Measurements from ENCODE around the gene RNASET2.
"Not testable (repeated sequence)": the region's sequence is repeated elsewhere in the genome, so short reads cannot be mapped to it uniquely, and the experiment has no call there.

RNASET2 gene

DNA sequence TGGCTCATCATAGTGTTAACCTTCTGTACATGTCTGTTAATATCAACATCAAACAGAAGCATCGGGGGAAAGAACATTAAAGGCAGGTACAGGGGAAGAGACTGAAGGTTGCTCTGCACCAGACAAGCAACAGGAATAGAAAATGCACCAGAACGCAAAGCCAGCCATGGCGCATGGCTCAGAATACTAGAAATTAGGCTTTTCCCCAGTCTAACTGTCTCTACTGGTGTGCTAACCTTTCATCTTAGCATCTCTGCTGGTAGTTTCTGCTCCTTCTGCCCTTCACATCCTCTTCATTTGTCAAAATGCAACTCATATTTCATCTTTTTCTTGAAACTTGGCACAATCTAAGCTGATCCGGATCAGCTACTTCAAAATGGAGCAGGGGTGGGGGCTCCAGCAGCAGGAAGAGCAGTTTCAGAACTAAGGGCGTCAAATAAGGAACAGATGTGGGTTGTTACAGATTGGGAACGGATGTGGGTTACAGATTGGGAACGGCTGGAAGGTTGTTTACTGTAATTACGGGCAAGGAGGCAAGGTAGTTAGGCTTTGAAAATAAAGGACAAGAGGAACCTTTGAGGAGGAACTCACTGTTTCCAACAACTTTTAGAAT is 13.1 kb upstream of the RNASET2 start:
- DNase-seq: peak; percentile 15

DNA sequence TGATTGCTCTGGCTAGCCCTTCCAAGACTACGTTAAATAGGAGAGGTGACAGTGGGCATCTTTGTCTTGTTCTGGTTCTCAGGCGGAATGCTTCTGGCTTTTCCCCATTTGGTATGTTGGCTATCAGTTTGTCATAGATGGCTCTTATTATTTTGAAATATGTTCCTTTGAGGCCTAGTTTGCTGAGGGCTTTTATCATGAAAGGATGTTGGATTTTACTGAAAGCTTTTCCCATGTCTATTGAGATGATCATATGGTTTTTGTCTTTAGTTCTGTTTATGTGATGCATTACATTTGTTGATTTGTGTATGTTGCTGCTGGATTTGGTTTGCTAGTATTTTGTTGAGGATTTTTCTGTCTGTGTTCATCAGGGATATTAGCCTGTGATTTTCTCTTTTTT is 9.9 kb upstream of the RNASET2 start:
- DNase-seq: no peak

DNA sequence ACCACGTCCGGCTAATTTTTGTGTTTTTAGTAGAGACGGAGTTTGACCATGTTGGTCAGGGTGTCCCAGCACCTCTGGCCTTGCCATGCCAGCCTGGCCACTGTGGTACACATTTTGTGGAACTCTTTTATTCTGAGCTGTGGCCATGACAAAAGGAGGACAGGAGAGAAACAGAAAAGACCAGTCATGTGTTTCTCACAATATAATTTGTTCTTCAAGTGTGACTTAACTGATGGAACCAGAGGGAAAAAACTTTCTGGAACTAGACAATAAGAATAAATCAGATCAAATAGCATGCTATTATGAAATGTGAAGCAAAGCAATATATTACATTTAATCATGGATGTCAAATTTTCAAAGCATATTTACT is 4.2 kb upstream of the RNASET2 start:
- no peak for DNase-seq

DNA sequence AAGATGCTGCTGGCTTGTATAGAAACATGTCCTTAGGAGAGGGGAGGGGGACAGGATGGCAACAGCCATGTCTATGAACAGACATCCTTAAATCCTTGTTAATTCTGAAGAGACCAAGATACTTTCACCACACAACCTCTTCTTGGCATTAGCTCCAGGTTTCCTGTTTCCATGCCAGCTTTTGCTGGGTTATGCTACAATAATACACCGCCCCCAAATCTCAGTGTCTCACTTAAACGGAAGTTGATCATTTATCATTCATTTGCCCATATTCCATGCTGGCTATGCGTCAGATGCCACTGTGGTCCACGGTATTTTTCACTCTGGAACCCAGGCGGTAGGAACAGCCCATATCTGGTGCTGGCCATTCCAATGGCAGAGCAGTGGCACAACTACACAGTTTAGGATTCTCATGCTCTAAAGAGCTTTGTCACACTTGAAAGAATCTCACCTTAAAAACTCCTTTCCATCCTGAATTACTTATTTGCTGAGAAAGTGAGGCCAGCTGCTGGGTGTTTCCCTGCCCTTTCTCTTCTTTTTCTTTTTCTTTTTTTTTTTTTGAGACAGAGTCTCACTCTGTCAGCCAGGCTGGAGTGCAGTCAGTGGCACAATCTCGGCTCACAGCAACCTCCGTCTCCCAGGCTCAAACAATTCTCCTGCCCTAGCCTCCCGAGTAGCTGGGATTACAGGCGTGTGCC is 3.7 kb upstream of the RNASET2 start:
- DNase-seq: no peak

DNA sequence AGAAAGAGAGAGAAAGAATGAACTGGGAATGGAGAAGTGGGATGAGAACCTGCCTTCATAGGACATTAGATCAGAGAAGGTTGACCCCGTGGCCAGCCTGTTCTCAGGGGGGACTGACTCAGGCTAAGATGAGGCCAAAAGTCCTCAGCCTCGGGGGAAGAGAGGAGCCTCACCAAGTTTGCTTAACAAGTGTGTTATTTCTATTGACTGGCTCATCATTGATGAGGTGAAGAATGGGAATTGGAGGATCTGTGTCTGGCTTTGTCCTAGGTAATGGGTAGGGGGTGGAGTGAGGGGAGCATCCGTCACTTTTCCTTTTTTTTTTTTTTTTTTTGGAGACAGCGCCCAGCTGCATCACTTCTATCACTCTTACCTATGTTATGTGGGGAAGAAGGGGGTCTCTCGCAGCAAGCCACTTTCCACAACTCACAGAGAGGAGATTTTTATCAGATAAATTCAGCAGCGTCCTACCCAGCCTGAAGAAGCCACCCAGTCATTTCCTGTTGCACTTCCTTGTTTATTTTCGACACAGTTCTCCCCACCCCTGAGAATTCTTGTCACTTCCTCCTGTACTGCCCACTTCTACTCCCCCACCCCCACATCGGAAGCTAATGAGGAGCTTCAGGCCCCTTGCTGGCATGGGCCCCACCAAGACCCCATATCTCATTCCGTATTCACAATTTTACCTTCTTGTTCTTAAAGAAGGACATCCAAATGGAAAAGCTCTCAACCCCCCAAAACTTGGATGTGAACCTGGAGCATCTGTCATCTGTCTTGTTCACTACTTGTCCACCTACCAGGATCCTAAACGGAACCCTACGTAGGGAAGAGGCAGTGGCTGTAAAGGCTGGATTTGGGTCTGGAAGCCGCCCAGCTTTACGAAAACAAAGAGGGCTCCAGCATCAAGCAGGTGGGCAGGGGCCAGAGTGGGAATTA is 2.8 kb upstream of the RNASET2 start:
- peak; percentile 79 for DNase-seq

DNA sequence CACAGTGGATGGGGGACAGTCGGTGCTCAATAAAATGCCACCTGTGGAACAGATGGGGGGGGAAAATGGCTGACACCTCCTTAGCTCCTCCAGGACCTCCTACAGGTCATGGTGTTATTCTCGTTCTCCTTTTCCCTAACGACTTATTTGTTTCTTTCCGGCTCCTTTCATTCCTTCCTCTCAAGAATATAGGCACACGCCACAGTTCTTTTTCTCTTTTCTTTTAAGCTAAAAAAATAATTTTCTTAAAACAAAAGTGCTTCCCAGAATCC is 1.4 kb upstream of the RNASET2 start:
- no peak for DNase-seq

DNA sequence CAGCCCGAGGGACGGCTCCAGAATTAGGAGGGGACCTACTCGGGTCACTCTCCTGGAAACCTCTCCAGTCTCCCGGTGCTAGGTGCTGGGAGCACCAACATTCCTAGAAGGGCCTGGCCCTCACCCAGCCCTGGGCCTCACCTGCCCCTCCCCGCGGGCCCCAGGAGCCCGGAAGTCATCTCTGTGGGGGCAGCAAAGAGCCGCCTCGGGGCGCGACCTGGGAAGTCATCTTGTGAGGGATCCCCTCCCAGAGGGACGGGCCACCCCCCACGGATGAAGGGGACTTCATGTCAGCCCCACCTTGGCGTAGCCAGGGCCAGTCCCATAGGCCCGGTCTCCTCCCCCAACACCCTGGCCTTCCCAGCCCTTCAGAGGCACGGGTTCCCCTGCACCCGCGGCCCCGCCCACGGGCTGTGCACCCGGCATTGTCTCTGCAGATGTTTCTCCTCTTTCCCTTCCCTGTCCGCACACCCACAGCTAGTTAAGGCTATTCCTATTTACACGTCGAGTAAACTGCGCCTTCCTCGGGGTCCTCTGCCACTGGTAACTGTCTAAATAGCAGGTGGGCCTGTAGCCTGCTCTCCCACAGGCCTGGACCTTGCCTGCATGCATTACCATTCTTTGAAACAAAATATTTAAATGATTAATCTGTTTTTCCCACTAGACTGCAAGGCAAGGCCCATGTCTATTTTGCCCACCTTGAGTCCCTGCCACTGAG is 896 bp upstream of the RNASET2 start:
- peak; percentile 66 for DNase-seq

DNA sequence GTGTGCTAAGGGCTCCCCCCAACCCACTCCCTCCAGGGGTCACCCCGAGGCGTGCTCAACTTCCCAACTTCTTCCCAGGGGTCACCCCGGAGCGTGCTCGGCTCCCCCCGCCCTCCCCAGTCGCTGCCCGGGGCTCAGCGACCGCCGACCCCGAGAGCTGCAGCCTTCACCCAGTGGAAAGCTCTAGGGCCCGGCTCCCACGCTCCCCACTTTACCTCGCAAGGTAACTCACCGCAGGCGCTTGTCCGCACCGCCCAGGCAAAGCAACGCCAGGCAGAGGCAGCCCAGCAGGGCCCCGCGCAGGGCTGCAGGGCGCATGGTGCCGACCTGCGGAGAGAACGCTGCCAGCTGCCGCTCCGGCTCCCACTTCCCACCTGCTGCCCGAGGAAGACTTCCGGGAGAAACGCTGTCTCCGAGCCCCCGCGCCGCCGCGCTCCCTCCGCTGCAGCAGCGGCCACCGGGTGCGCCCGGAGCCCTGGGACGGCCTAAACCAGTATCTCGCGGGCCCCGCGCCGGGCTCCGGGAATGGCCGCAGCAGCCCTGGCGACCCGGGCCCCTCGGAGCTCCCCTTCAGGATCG is 396 bp downstream of the RNASET2 start:
- no peak for DNase-seq

DNA sequence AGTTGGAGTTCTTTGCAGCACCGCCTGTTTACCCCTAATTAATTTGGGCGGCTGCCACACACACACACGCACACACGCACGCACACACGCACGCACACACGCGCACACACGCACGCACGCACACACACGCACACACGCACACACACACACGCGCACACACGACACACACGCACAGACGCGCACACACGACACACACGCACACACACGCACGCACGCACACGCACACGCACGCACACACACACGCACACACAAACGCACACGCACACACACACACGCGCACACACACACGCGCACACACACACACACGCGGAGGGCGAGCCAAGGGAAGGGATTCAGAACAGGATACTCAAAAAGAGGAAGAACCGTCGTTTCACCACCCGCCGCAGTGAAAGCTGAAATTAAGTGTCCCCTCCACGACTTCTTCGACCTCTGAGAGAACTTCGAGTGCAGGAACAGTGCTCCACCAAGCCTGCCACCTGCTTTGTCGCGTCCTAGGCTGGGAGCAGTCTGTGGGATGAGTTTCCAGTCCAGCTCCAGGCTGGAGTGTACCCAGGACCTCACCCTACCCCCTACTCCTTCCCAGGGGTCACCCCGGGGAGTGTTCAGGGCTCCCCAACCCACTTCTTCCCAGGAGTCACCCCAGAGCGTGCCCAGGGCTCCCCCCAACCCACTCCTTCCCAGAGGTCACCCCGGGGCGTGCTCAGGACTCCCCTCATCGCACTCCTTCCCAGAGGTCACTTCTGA is 1.1 kb downstream of the RNASET2 start:
- peak; percentile 36 for DNase-seq

DNA sequence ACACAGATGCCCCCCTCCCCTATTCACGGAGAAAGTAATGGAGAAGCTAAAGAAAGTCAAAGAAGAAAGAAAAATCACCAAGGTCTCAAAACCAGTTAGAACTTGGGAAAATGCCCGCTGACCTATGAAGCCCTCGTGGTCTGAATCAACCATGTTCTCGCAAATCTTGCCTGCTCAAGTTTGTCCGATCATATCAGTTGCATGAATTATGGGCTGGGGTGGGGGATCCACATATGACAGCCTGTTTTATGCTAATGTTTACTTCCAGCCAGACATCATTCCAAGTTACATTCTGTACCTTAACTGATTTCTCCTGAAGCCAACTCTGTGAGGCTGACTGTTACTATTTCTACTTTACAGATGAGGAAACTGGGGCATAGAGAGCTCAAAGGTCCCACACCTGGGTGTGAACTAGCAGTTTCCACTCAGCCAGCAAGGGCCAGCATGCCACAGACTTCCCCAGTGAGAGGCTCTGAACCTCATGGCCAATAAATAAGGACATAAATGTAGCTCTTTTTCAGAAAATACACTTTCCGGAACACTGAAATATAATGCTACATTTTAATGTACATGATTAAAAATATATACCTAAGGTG is 2.1 kb downstream of the RNASET2 start:
- DNase-seq: no peak

DNA sequence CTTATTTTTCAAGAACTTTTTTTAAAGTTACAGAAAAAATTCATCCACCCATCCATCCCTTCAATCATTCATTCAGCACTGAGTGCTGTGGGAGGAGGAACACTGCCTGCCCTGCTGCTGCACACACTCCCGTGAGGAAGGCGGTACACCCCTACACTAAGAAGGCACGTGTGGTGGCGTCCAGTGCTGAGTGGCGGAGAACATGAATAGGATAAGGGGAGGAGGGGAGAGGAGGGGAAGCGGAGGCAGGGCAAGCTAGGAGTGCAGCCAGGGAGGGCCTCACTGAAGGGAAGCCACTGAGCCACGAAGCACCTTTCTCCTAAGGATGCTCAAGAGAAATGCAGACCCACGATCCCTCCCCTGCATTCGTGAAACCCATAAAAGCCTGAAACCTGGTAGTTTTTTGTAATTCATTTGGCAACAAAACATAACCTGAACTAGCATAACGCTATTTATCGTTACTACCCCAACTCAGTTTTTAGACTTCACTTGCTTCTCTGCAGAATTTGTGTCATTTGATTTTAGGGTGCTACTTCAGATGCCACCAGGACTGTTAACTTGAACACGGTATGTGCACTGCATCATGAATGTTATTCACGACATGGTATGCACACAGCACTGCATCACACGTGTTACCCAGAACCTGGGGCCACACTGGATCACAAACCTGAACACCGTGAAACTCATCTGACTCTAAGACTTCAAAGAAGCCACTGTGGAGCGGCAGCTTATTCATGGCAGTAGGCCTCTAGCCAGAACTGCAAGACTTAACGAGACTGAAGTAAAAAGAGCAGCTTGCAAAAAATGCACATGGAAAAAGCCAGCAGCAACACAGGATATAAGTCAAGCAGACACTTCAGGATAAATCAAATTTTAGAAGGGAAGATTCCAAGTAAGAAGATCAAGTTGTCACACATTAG is 3.5 kb downstream of the RNASET2 start:
- DNase-seq: peak; percentile 34

DNA sequence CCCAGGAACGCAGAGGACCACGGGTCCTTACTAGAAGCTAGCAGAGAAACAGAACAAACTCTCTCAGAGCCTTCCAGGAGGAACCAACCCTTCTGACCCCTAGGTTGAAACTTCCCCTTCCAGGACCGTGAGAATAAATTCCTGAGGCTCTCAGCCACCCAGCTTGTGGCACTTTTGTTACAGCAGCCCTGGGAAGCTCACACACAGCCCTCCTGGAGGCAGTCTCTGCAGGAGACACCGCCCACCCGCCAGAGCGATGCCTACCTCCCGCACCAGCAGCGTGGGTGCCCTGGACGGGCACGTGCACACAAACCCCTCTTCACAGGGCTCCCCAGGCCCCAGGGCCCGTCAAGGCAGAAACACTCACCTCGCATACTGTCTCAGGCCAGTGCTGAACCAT is 4.2 kb downstream of the RNASET2 start:
- DNase-seq: no peak

DNA sequence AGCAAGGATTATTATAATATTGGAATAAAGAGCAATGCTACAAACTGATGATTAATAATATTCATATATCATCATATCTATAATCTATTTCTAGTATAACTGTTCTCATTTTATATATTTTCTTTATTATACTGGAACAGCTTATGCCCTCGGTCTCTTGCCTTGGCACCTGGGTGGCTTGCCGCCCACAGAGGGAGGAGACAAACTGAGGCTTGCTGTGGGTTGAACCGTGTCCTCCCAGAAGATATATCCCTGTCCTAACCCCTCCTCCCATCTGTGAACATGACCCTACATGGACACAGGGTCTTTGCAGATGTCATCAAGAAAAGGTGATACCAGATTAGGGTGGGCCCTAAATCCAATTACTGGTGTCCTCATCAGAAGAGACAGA is 4.7 kb downstream of the RNASET2 start:
- DNase-seq: no peak

DNA sequence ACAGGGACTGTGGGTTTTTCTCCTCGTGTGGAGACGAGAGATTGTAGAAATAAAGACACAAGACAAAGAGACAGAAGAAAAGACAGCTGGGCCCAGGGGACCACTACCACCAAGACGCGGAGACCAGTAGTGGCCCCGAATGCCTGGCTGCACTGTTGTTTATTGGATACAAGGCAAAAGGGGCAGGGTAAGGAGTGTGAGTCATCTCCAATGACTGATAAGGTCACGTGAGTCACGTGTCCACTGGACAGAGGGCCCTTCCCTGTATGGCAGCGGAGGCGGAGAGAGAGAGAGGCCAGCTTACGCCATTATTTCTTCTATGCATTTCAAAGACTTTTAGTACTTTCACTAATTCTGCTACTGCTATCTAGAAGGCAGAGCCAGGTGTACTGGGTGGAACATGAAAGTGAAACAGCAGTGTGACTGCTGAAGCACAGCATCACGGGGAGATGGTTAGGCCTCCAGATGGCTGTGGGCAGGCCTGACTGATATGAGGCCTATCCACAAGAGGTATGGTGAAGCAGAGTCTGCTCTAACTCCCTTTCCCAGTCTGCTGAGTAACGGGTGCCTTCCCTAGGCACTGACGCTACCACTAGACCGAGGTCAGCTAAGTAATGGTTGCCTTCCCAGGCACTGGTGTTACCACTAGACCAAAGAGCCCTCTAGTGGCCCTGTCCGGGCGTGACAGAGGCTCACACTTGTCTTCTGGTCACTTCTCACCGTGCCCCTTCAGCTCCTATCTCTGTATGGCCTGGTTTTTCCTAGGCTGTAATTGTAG is 5.3 kb downstream of the RNASET2 start:
- peak; percentile 78 for DNase-seq

DNA sequence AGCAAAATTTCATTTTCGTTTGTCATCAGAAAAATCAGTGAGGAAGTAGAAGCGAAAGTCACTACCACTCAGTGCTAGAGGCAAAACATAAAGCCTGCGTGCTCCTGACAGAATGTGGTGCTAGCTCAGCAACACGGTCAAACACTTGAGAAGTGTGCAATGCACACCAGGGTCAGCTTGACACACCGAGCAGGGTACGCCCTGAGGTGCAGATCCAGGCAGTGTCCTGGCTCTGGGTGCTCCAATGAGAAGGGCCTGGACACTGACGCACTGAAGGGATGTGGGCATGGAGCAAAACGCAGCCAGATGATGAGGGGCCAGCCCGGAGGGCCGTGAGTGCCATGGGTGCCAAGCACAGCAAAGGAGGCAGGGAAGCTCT is 5.9 kb downstream of the RNASET2 start:
- peak; percentile 35 for DNase-seq

DNA sequence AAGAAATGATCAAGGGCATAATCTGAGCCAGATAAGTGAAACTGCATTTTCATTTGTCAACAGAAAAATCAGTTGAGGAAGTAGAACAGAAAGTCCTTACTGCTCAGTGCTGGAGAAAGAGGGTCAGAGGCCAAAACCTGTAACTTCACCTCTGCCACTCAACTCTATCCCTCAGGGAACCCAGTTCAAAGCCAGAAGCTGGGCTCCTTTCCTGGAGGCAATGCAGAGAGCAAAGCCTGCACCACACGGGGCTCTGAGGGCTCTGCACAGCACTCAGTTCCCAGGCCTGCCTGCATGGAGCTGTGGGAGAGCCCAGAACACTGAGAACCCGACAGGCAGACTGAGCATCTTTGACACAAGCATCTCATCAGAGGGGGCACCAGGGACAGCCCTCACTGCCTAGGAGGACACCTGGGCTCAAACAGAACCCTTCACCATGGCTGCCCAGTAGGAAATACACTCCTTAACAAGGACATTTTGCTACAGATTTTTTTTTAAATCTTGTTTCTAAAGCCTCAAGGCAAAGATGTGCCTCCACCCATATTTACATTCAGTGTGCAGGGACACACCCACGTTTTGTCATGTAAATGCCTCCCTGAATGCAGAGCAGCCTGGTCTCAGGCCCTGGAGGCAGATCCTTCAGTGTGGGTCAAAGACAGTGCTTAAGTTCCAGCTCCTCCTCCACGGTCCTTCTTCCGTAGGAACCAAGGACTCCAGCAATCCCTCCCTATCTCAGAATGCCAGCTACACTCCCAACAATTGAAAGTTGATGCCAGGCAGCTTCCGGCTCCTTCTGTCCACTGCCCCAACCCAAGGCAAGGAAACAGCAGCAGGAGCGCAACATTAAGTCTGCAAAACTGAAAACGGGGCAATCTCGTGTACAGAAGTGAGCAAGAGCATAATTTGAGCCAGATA is 6.6 kb downstream of the RNASET2 start:
- DNase-seq: no peak

DNA sequence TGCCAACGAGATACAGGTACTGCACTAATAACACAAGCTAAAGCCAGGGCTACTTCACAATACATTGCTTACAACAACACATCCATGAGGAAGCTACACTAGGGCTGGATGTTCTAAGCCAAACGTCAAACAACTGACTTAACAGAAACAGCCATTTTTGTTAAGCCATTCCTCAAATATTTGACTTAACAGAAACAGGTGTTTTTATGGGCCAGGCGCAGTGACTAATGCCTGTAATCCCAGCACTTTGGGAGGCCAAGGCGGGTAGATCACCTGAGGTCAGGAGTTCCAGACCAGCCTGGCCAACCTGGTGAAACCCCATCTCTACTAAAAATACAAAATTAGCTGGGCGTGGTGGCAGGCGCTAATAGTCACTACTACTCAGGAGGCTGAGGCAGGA is 7.6 kb downstream of the RNASET2 start:
- not testable (repeated sequence) for DNase-seq

DNA sequence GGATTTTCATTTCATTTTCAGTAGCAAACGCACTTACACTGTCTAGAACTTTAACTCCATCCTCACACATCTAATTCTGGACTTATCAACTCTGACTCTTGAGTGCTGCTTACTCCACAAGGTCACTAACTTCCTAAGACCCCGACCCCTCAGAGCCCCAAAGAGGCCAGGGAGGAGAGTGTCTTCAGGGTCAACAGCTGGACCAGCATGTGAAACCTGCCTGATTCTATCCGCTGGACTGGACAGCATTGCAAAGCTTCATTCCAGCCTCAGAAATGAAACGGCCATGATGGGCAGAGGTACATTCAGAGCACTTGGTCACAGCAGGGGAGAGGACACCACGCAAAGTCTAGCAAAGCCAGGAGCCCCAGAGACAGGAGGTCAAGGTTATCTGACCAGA is 9.1 kb downstream of the RNASET2 start:
- DNase-seq: no peak

DNA sequence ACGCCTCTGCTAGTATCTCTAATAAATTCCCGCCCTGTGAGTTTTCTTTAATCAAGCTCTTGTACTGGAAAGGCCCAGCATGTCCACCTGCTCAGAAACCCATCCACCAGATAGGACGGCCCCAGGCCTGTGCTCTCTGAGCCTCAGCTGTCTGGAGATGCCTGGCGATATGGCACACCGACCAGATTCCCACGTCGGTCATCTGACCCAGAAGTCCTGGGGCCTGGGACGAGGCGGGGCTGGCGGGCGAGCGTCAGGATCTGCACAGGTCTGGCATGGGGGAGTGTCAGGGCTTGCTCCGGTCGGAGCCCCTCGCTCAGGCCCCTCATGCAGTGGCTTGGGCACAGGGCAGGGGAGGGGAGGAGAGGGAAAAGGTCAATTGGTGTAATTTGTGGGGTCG is 10.2 kb downstream of the RNASET2 start:
- no peak for DNase-seq

Measured in CD4-positive, alpha-beta T cell treated with Interleukin-10 for 1 hour (primary cell).